ENCODE measurements around the gene NOLC1. TPM values are rescaled to one million over a fixed set of nuclear protein-coding genes. Genes with fewer than 3 reads are reported as not detected.
A peak's percentile ranks its signal among the peaks of the same experiment; 100 is the strongest.

Gene NOLC1
- total RNA-seq, 1 experiment from 2014 or later, result 165 TPM

DNA sequence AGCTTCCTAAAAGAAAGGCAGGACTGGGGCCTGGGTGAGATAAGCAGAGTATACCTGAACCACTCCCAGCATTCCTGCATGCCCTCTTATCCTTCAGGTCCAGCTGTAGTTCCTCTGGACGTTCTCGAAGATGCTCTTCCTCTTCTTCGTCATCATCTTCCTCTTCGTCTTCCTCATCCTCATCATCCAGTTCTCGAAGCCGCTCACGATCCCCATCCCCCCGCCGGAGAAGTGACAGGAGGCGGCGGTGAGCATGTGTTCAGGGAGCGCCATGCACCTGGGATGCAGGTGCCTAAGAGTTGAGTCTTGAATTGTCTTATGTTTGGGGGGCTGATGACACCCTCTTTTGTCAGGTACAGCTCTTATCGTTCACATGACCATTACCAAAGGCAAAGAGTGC lies 3.9 kb upstream of the NOLC1 start (continued):
- TF ChIP-seq SP1 (CRISPR knock-in tag; conservative IDR thresholded peaks at IDR 0.05), result no peak
- no peak for TF ChIP-seq NFYB (CRISPR knock-in tag; conservative IDR thresholded peaks at IDR 0.05; ENCODE audit: low read depth)
- no peak for TF ChIP-seq NFE2L1 (CRISPR knock-in tag; IDR thresholded peaks at IDR 0.05)
- TF ChIP-seq ZNF232 (CRISPR knock-in tag; IDR thresholded peaks at IDR 0.05), result no peak
- no peak for TF ChIP-seq OVOL2 (CRISPR knock-in tag; IDR thresholded peaks at IDR 0.05; ENCODE audit: borderline replicate concordance)
- no peak for TF ChIP-seq ATF1 (CRISPR knock-in tag; IDR thresholded peaks at IDR 0.05)
- TF ChIP-seq, protein P1, sequence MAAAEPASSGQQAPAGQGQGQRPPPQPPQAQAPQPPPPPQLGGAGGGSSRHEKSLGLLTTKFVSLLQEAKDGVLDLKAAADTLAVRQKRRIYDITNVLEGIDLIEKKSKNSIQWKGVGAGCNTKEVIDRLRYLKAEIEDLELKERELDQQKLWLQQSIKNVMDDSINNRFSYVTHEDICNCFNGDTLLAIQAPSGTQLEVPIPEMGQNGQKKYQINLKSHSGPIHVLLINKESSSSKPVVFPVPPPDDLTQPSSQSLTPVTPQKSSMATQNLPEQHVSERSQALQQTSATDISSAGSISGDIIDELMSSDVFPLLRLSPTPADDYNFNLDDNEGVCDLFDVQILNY (CRISPR knock-in tag; IDR thresholded peaks at IDR 0.05), result no peak

DNA sequence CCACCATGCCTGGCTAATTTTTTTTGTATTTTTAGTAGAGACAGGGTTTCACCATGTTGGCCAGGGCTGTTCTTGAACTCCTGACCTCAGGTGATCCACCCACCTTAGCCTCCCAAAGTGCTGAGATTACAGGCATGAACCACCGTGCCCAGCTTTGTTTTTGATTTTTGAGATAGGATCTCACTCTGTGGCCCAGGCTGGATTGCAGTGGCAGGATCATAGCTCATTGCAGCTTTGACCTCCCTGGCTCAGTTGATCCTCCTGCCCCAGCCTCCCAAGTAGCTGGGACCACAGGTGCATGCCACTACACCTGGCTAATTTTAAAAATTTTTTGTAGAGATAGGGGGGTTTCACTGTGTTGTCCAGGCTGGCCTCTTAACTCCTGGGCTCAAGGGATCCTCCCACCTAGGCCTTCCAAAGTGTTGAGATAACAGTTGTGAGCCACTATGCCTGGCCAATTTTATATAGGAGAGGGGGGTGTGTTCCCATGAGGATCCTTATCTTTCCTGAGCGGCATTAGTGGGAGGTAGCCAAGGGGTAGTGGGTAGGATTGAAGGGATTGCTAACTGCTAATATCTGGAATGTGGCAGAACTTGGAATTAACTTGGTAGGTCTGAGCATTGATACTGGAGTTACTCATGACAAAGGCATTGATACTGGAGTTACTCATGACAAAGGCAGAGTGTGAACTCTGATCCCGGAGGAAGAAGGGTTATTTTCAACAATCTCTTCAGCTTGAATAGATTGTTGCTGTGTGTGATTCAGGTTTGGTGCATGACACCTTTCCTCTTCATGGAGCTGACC lies 1.0 kb upstream of the NOLC1 start:
- Mint-ChIP-seq H3K4me1 (peaks cover 24% of the 10 kb centered on the region), H3K27ac (peak overlapping the region; percentile 99), H3K27me3 (ENCODE audit: low read depth) (no peaks in the 10 kb centered on the region), H3K36me3 (peaks cover 67% of the 10 kb centered on the region), H3K9me3 (no peaks in the 10 kb centered on the region), H3K4me3 (peak overlapping the region; percentile 98)
- CTCF ChIA-PET, result interaction anchor here (0.9 to 3.6 kb wide), 11 partner anchors 14 to 310 kb away, joined by 3 to 18 read pairs (median 4); partner anchors contain the start of gene PPRC1
- no peak for DNase-seq (ENCODE audit: low spot score)
- POLR2A ChIA-PET, result interaction anchor here (0.6 to 1.5 kb wide), 8 partner anchors 11 to 95 kb away, joined by 3 to 9 read pairs (median 4); partner anchors contain the start of gene ARMH3
- TF ChIP-seq ELF4 (CRISPR knock-in tag; IDR thresholded peaks at IDR 0.05; ENCODE audit: low read depth) (no peak), ZNF219 (CRISPR knock-in tag; IDR thresholded peaks at IDR 0.05; ENCODE audit: borderline replicate concordance) (no peak), TP53 (CRISPR knock-in tag; IDR thresholded peaks at IDR 0.05) (no peak), ETV6 (CRISPR knock-in tag; IDR thresholded peaks at IDR 0.05) (no peak), GABPB1 (CRISPR knock-in tag; IDR thresholded peaks at IDR 0.05) (no peak), EMX1 (CRISPR knock-in tag; IDR thresholded peaks at IDR 0.05) (no peak), ZBTB21 (CRISPR knock-in tag; IDR thresholded peaks at IDR 0.05; ENCODE audit: borderline replicate concordance) (no peak), GTF2I (CRISPR knock-in tag; conservative IDR thresholded peaks at IDR 0.05) (no peak)
- TF ChIP-seq, protein P2, sequence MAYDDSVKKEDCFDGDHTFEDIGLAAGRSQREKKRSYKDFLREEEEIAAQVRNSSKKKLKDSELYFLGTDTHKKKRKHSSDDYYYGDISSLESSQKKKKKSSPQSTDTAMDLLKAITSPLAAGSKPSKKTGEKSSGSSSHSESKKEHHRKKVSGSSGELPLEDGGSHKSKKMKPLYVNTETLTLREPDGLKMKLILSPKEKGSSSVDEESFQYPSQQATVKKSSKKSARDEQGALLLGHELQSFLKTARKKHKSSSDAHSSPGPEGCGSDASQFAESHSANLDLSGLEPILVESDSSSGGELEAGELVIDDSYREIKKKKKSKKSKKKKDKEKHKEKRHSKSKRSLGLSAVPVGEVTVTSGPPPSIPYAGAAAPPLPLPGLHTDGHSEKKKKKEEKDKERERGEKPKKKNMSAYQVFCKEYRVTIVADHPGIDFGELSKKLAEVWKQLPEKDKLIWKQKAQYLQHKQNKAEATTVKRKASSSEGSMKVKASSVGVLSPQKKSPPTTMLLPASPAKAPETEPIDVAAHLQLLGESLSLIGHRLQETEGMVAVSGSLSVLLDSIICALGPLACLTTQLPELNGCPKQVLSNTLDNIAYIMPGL (CRISPR knock-in tag; IDR thresholded peaks at IDR 0.05), result peak; percentile 6; the same call in 1 of the 2 replicates
- no peak; the same call in 1 of the 2 replicates for ATAC-seq

DNA sequence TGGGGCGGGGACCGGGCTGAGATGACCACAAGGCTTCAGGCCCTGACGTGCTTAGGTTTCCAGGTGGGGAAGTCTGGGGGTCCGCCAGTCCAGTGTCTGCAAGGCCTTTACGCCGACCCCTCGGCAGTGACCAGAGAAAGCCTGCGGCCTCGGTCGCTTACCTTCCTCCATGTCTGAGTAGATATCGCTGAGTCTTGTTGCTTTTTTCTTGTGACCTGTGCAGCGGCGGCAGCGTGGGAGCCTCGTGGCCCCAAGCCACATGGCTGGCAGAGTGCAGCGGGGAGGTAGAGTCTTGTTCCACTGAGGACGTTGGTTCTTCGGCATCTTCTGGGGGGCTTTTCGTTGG lies 329 bp downstream of the NOLC1 start:
- H3K27me3 Mint-ChIP-seq (ENCODE audit: low read depth), result no peaks in the 10 kb centered on the region
- H3K4me3 Mint-ChIP-seq, result peak overlapping the region; percentile 98
- CTCF ChIA-PET, result interaction anchor here (0.9 to 3.6 kb wide), 11 partner anchors 13 to 312 kb away, joined by 3 to 18 read pairs (median 4); partner anchors contain the start of gene PPRC1
- peaks cover 24% of the 10 kb centered on the region for H3K4me1 Mint-ChIP-seq
- peaks cover 68% of the 10 kb centered on the region for H3K36me3 Mint-ChIP-seq
- POLR2A ChIA-PET, result interaction anchor here (1.0 to 1.5 kb wide), 5 partner anchors 13 to 97 kb away, joined by 3 to 9 read pairs (median 4); partner anchors contain the start of gene ARMH3
- TF ChIP-seq, protein P3, sequence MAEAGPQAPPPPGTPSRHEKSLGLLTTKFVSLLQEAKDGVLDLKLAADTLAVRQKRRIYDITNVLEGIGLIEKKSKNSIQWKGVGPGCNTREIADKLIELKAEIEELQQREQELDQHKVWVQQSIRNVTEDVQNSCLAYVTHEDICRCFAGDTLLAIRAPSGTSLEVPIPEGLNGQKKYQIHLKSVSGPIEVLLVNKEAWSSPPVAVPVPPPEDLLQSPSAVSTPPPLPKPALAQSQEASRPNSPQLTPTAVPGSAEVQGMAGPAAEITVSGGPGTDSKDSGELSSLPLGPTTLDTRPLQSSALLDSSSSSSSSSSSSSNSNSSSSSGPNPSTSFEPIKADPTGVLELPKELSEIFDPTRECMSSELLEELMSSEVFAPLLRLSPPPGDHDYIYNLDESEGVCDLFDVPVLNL (CRISPR knock-in tag; IDR thresholded peaks at IDR 0.05; ENCODE audit: borderline replicate concordance, low read depth), result no peak
- peak; percentile 64; the same call in 1 of the 2 replicates for TF ChIP-seq JUN (CRISPR knock-in tag; IDR thresholded peaks at IDR 0.05)
- TF ChIP-seq, protein P4, sequence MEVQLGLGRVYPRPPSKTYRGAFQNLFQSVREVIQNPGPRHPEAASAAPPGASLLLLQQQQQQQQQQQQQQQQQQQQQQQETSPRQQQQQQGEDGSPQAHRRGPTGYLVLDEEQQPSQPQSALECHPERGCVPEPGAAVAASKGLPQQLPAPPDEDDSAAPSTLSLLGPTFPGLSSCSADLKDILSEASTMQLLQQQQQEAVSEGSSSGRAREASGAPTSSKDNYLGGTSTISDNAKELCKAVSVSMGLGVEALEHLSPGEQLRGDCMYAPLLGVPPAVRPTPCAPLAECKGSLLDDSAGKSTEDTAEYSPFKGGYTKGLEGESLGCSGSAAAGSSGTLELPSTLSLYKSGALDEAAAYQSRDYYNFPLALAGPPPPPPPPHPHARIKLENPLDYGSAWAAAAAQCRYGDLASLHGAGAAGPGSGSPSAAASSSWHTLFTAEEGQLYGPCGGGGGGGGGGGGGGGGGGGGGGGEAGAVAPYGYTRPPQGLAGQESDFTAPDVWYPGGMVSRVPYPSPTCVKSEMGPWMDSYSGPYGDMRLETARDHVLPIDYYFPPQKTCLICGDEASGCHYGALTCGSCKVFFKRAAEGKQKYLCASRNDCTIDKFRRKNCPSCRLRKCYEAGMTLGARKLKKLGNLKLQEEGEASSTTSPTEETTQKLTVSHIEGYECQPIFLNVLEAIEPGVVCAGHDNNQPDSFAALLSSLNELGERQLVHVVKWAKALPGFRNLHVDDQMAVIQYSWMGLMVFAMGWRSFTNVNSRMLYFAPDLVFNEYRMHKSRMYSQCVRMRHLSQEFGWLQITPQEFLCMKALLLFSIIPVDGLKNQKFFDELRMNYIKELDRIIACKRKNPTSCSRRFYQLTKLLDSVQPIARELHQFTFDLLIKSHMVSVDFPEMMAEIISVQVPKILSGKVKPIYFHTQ (CRISPR knock-in tag; IDR thresholded peaks at IDR 0.05), result 0 out of 2 replicates have a peak, but pooled peaks have one; percentile 34
- peak; percentile 1 for ATAC-seq
- H3K9me3 Mint-ChIP-seq, result no peaks in the 10 kb centered on the region
- H3K27ac Mint-ChIP-seq, result peak overlapping the region; percentile 98
- no peak for DNase-seq (ENCODE audit: low spot score)
